Activated naive CD8-positive, alpha-beta T cell treated with anti-CD3 and anti-CD28 coated beads, Interleukin-2, amount 10 ng/mL, durations not matched to agents 7 days and 5 days (primary cell): ENCODE data around the gene ACADS. TPM values are rescaled to one million over a fixed set of nuclear protein-coding genes. Genes with fewer than 3 reads are reported as not detected.

Experiments used
- ATAC-seq: fragments of 150-1000 bp; cut with Tn5 transposase; one replicate; pipeline ENCODE4 v1.10.0; 2021; ENCODE audit warnings: low read depth, moderate library complexity
- POLR2A ChIA-PET: fragments of 350-600 bp; sonication (Branson Sonifier 250); formaldehyde crosslinking; loops from one replicate; lab custom pipeline; 2021; ENCODE audit warnings: antibody characterized with exemption; lab: Charles Lee
- DNase-seq: peaks from one replicate; pipeline ENCODE4 v3.0.0; 2021
- H3K27ac Mint-ChIP-seq: one replicate; pipeline ENCODE4 v1.8.0; 2022; ENCODE audit warnings: mild to moderate bottlenecking, mixed read lengths
- H3K27me3 Mint-ChIP-seq: one replicate; pipeline ENCODE4 v1.8.0; 2022; ENCODE audit warnings: mild to moderate bottlenecking, moderate library complexity, mixed read lengths
- H3K36me3 Mint-ChIP-seq: one replicate; pipeline ENCODE4 v1.8.0; 2021; ENCODE audit warnings: mild to moderate bottlenecking, mixed read lengths
- H3K4me1 Mint-ChIP-seq: one replicate; pipeline ENCODE4 v1.8.0; 2021; ENCODE audit warnings: mixed read lengths
- H3K4me3 Mint-ChIP-seq: one replicate; pipeline ENCODE4 v1.8.0; 2022; ENCODE audit warnings: mild to moderate bottlenecking, moderate library complexity, mixed read lengths
- H3K9me3 Mint-ChIP-seq: one replicate; pipeline ENCODE4 v1.8.0; 2021; ENCODE audit warnings: mixed read lengths
- total RNA-seq, 2 experiments: library from RNA; stranded (reverse); gene quantifications; one replicate each; pipeline ENCODE4 v1.2.3, GENCODE V29; 2021

Gene ACADS
- total RNA-seq, 2 experiments from 2014 or later = 17.1 to 22.0 TPM

DNA sequence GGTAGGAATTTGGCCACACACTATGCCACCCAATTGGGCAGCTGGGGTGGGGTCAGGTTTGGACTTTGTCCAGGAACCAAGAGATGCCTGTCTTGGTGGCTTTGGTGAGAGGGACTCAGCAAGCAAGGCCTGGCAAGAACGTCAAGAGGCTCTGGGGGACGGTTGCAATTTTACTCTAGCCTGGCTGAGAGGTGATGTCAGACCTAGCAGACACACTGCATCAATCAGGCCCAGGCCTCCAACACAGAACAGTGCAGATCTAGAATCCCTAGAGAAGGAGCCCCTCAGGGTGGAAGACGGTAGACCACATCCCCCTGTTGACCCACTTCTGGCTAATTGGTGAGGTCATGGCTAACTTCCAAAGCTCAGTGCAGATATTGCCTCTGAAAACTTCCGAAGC, 17.0 kb upstream of the ACADS start:
- no peaks in the 10 kb centered on the region for H3K9me3 Mint-ChIP-seq
- DNase-seq = no peak
- H3K27ac Mint-ChIP-seq = no peak overlapping the region
- no peak overlapping the region for H3K4me3 Mint-ChIP-seq
- peaks cover 27% of the 10 kb centered on the region for H3K4me1 Mint-ChIP-seq
- H3K36me3 Mint-ChIP-seq = no peaks in the 10 kb centered on the region
- no peaks in the 10 kb centered on the region for H3K27me3 Mint-ChIP-seq
- ATAC-seq = no peak
- POLR2A ChIA-PET = no interaction called here

- Mint-ChIP-seq H3K9me3 (no peaks in the 10 kb centered on the region), H3K27me3 (no peaks in the 10 kb centered on the region), H3K4me3 (peak within 1 kb of the TSS; percentile 91), H3K36me3 (peaks cover 4% of the 10 kb centered on the region), H3K4me1 (peaks cover 32% of the 10 kb centered on the region), H3K27ac (peak within 1 kb of the TSS; percentile 84)
- peak; percentile 77 for ATAC-seq
- DNase-seq = peak; percentile 84
- POLR2A ChIA-PET = interaction anchor here (0.6 to 1.4 kb wide), 3 partner anchors 61 to 196 kb away, joined by 3 to 4 read pairs (median 4); no protein-coding TSS in a partner anchor
Observed at GRCh38 chr12:120710031-120710804, 15.4 kb upstream of the ACADS start, which contains the start of gene UNC119B. UNC119B (plus strand) TSS chr12:120710458; CDS start chr12:120710475, 17 bp downstream.

DNA sequence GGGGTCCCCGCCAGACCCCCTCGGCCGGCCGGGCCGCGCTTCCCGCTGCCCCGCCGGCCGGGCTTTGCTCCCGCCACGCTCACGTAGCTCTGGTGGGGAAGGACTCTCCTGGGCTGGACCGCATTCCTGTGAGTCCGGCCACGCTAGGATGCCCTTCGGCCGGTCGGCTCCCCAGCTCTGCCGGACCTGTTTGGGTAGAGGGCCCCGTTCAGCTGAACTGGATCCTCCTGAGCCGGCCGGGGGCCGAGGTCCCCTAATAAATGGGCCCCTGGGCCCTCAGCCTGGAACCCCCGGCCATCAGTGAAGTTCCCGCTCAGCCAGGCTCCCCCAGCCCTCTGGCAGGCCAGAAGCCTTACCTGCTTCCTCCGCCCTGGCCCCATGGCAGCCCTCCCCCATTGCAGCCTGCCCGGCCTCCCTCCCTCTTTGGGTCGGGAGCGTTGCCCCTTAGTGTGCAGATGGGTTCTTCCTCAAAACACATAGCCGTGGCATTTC, 14.8 kb upstream of the ACADS start:
- Mint-ChIP-seq H3K27ac (peak overlapping the region; percentile 84), H3K36me3 (peaks cover 4% of the 10 kb centered on the region), H3K4me3 (peak overlapping the region; percentile 91), H3K4me1 (peaks cover 32% of the 10 kb centered on the region), H3K27me3 (no peaks in the 10 kb centered on the region), H3K9me3 (no peaks in the 10 kb centered on the region)
- DNase-seq (peak; percentile 54), ATAC-seq (peak; percentile 20)
- POLR2A ChIA-PET = interaction anchor here (0.6 to 1.4 kb wide), 4 partner anchors 22 to 195 kb away, joined by 3 to 4 read pairs (median 4); no protein-coding TSS in a partner anchor

- Mint-ChIP-seq H3K4me1 (peaks cover 32% of the 10 kb centered on the region), H3K36me3 (peaks cover 6% of the 10 kb centered on the region), H3K27ac (peak overlapping the region; percentile 84), H3K27me3 (no peaks in the 10 kb centered on the region), H3K4me3 (peak overlapping the region; percentile 91), H3K9me3 (no peaks in the 10 kb centered on the region)
- DNase-seq (no peak), ATAC-seq (no peak)
- POLR2A ChIA-PET = interaction anchor here (1.0 to 1.4 kb wide), 3 partner anchors 22 to 62 kb away, joined by 3 to 4 read pairs (median 3); no protein-coding TSS in a partner anchor
Observed at GRCh38 chr12:120711411-120711810, 14.2 kb upstream of the ACADS start.

DNA sequence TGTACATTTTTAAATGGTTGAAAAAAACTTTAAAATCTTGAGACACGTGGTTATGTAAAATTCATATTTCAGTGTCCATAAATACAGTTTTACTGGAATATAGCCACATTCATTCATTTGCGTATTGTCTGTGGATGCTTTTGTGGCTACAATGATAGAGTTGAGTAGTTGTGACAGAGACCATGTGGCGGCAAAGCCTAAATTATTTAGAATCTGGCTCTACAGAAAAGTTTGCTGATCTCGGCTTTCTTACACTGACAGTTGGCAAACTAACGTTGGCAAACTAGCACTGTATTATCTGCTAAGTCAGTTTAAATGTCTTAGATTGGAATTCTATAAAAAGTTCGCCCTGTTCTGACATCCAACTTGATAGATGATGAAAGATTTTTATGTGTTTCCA, 13.0 kb upstream of the ACADS start:
- POLR2A ChIA-PET = no interaction called here
- Mint-ChIP-seq H3K9me3 (no peaks in the 10 kb centered on the region), H3K36me3 (peaks cover 9% of the 10 kb centered on the region), H3K4me1 (peaks cover 33% of the 10 kb centered on the region), H3K27me3 (no peaks in the 10 kb centered on the region), H3K27ac (no peak overlapping the region), H3K4me3 (no peak overlapping the region)
- no peak for DNase-seq
- no peak for ATAC-seq

GRCh38 chr12:120713861-120714482, 11.7 kb upstream of the ACADS start:
- Mint-ChIP-seq H3K36me3 (peaks cover 13% of the 10 kb centered on the region), H3K27ac (peak overlapping the region; percentile 57), H3K27me3 (no peaks in the 10 kb centered on the region), H3K4me1 (peaks cover 41% of the 10 kb centered on the region), H3K9me3 (no peaks in the 10 kb centered on the region), H3K4me3 (no peak overlapping the region)
- peak; percentile 76 for ATAC-seq
- DNase-seq = no peak
- POLR2A ChIA-PET = interaction anchor here (0.5 kb wide), 1 partner anchor 412 kb away, joined by 3 read pairs; the partner anchor contains the start of gene SIRT4

GRCh38 chr12:120718055-120718454, 7.6 kb upstream of the ACADS start:
- no peak for DNase-seq
- Mint-ChIP-seq H3K4me1 (peaks cover 30% of the 10 kb centered on the region), H3K36me3 (peaks cover 28% of the 10 kb centered on the region), H3K4me3 (peak overlapping the region; percentile 26), H3K27me3 (no peaks in the 10 kb centered on the region), H3K27ac (peak overlapping the region; percentile 59), H3K9me3 (no peaks in the 10 kb centered on the region)
- ATAC-seq = no peak
- POLR2A ChIA-PET = no interaction called here

- H3K9me3 Mint-ChIP-seq = no peaks in the 10 kb centered on the region
- peak overlapping the region; percentile 59 for H3K27ac Mint-ChIP-seq
- H3K36me3 Mint-ChIP-seq = peaks cover 28% of the 10 kb centered on the region
- DNase-seq (no peak), ATAC-seq (peak; percentile 28)
- peaks cover 20% of the 10 kb centered on the region for H3K4me1 Mint-ChIP-seq
- no peak overlapping the region for H3K4me3 Mint-ChIP-seq
- no peaks in the 10 kb centered on the region for H3K27me3 Mint-ChIP-seq
- POLR2A ChIA-PET = no interaction called here
Observed at GRCh38 chr12:120719072-120719471, 6.6 kb upstream of the ACADS start.

DNA sequence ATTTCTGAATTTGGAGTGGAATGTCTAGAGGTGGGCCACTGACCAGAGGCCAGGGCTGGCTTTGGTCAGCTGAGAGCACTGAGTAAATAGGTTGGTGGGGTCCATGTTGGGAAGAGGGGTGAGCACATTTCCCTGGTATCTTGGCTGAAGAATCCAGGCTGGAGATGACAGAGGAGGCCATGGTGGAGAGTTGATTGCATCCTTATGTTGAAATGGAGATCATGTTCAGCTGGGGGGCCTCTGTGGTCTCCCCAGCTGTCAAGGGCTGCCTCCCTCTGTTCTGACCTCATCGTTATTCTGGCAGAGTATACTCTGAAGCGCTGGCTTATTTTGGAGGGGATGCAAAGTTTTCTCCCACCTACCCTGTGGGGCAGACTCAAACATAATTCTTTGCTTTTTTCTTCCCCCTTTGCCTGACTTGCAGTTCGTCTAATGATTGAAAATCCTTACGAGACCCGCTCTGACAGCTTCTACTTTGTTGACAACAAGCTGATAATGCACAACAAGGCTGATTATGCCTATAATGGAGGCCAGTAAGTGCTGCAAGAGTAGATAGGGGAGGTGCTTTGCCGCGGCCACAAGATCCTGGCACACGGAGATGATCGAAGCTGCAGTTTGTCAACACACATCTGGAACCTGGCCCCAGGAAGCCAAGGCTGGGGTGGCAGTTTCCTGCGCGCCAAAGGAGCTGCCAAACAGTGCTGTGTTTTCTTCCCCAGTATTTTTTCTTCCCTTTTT, 6.0 kb upstream of the ACADS start:
- Mint-ChIP-seq H3K36me3 (peaks cover 28% of the 10 kb centered on the region), H3K9me3 (no peaks in the 10 kb centered on the region), H3K27me3 (no peaks in the 10 kb centered on the region), H3K4me1 (peaks cover 21% of the 10 kb centered on the region), H3K4me3 (no peak overlapping the region), H3K27ac (peak overlapping the region; percentile 59)
- DNase-seq = no peak
- POLR2A ChIA-PET = no interaction called here
- no peak for ATAC-seq

DNA sequence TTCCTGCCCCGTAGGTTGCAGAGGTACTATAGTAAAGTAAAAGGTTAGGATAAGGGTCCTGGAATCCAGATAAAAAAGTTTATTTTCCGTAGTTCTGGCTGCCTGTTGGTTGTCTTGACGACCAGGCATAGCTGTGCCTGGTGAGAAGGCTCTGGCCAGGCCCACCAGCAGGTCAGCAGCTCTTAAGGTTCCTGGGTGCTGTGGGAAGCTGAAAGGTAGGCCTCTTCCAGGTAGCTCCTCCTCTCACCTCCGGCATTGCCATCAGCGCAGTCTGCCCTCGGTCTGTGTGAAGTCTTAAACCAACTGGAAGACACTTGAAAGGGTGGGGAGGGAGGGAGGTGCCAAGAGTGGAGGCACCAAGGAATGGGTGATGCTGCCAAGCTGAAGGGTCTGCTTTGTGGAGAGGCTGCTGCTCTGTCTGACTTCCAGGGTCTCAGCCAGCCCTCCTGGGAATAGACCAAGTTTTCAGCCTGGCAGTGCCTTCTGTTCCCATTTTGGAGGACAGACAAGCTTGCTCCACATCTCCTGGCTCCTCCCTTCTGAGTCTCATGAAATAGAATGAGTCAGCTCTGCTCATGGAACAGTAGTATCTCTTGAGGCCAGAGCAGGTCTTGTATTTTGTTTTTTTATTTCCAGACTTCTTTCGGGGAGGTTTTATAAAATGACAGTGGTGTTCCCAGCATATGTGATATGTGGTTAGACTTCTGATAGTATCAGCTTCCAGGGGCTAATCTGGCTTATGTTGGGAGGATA, 5.2 kb upstream of the ACADS start:
- peak overlapping the region; percentile 55 for H3K27ac Mint-ChIP-seq
- POLR2A ChIA-PET = interaction anchor here (0.5 to 1.2 kb wide), 2 partner anchors 11 to 32 kb away, joined by 3 read pairs; no protein-coding TSS in a partner anchor
- no peak overlapping the region for H3K4me3 Mint-ChIP-seq
- peaks cover 26% of the 10 kb centered on the region for H3K4me1 Mint-ChIP-seq
- no peaks in the 10 kb centered on the region for H3K9me3 Mint-ChIP-seq
- no peaks in the 10 kb centered on the region for H3K27me3 Mint-ChIP-seq
- ATAC-seq (no peak), DNase-seq (no peak)
- H3K36me3 Mint-ChIP-seq = peaks cover 28% of the 10 kb centered on the region

- Mint-ChIP-seq H3K27me3 (no peaks in the 10 kb centered on the region), H3K4me3 (no peak overlapping the region), H3K27ac (no peak overlapping the region), H3K36me3 (peaks cover 28% of the 10 kb centered on the region), H3K4me1 (peaks cover 29% of the 10 kb centered on the region), H3K9me3 (no peaks in the 10 kb centered on the region)
- no peak for DNase-seq
- POLR2A ChIA-PET = interaction anchor here (0.5 to 1.2 kb wide), 2 partner anchors 10 to 32 kb away, joined by 3 read pairs; no protein-coding TSS in a partner anchor
- ATAC-seq = no peak
Observed at GRCh38 chr12:120720987-120721801, 4.4 kb upstream of the ACADS start.

GRCh38 chr12:120721866-120722265, 3.8 kb upstream of the ACADS start:
- no peak overlapping the region for H3K27ac Mint-ChIP-seq
- H3K36me3 Mint-ChIP-seq = peaks cover 23% of the 10 kb centered on the region
- no peaks in the 10 kb centered on the region for H3K27me3 Mint-ChIP-seq
- DNase-seq (no peak), ATAC-seq (no peak)
- peaks cover 32% of the 10 kb centered on the region for H3K4me1 Mint-ChIP-seq
- no peak overlapping the region for H3K4me3 Mint-ChIP-seq
- POLR2A ChIA-PET = interaction anchor here (0.9 to 1.2 kb wide), 2 partner anchors 33 to 140 kb away, joined by 3 to 4 read pairs; no protein-coding TSS in a partner anchor
- no peaks in the 10 kb centered on the region for H3K9me3 Mint-ChIP-seq
